HG03457 (cell line): ENCODE results near the gene C2CD3.
"Not testable (repeated sequence)": the region's sequence is repeated elsewhere in the genome, so short reads cannot be mapped to it uniquely, and the experiment has no call there.

ENCODE experiments used
- ATAC-seq: cut with Tn5 transposase; IDR thresholded peaks from one replicate; pipeline ENCODE4 v1.9.1; 2021; ENCODE audit warnings: moderate number of reproducible peaks; ENCODE audit not compliant: unreplicated experiment

The C2CD3 gene

GRCh38 chr11:74123008-74123448, 47.8 kb downstream of the C2CD3 start:
- ATAC-seq, result no peak

GRCh38 chr11:74121804-74122203, 49.0 kb downstream of the C2CD3 start:
- no peak for ATAC-seq

GRCh38 chr11:74120260-74121035, 50.4 kb downstream of the C2CD3 start:
- ATAC-seq, result not testable (repeated sequence)

DNA sequence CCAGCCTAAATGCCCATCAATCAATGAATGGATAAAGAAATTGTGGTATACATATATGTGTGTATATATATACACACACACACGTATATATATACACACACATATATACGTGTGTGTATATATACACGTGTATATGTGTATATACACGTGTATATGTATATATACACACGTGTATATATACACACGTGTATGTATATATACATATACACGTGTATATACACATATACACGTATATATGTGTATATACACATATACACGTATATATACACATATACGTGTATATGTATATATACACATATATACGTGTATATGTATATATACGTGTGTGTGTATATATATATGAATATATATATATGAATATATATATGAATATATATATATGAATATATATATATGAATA, 54.1 kb downstream of the C2CD3 start:
- no peak for ATAC-seq

DNA sequence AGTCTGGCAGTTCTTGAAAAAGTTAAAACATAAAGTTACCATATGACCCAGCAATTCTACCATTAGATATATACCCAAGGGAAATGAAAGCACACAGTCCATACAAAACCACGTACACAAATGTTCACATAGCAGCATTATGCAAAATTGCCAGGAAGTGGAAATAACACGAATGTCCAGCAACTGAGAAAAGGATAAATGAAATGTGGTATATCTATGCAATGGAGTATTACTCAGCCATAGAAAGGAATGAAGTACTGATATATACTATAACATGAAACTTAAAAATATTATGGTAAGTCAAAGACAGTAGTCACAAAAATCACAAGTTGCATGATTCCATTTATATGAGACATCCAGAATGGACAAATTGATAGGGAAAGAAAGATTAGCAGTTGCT, 57.9 kb downstream of the C2CD3 start:
- no peak for ATAC-seq

- ATAC-seq, result no peak
Observed at GRCh38 chr11:74106124-74106523, 64.7 kb downstream of the C2CD3 start.

DNA sequence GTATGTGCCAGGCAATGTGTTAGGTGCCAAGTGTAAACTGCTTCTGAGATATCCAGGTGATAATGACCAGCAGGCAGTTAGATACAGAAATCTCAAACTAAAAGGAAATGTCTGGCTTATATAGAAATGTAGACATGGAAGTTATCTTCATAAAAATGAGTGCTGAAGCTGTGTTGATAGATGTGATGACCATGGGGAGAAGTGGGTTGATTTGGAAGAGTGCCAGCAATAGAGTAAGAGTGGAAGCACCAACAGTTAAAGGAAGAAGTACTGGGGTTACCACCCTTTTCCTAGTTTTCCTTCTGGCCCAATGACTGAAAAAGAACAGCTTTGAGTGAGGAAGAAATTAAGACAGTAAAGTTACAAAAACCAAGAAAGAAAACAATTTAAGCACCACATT, 68.5 kb downstream of the C2CD3 start:
- ATAC-seq, result no peak

DNA sequence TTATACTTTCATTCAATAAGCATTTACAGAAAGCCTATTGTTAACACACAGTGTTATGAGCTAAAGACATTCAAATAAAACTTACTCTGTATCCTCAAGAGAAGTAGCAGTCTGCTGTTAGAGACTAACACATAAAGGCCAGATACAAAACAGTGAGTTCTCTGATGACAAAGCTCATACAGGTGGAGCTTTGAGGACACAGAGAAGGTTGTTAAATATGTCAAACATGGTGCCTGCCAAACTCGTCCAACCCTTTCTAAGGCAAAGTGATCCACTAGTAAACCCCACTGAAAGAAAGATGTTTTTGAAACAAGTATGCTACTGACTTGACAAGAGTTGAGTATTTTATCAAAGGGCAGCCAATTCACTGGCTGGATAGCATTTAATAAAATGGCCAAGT, 70.1 kb downstream of the C2CD3 start:
- ATAC-seq, result no peak

- no peak for ATAC-seq
Observed at GRCh38 chr11:74100231-74100630, 70.6 kb downstream of the C2CD3 start.

DNA sequence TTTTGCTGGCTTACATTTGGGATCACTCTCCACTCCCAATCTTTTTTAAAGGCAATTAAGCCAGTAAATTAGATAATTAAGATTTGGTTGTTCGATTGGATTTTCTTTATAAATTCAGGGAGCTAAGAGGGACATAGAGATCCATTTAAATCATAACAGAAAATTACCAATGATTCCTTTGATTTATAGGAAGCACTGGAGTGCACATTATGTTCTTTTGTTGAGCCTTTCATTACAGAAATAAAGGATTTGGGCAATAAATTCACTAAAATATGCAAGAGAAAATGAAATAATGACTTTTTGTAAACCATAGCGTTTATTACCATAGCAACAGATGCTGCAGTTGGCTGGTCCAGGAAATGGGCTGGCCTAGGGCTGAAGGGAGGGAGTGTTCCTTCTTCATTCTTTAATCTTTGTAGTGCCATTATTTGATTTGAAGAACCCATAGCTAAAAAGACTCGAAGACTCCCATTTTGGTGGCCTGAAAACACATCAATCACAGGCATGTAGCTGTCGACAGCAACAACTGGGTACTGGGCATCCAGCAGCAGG, 73.0 kb downstream of the C2CD3 start:
- no peak for ATAC-seq

- no peak for ATAC-seq
Observed at GRCh38 chr11:74094393-74094792, 76.4 kb downstream of the C2CD3 start.

DNA sequence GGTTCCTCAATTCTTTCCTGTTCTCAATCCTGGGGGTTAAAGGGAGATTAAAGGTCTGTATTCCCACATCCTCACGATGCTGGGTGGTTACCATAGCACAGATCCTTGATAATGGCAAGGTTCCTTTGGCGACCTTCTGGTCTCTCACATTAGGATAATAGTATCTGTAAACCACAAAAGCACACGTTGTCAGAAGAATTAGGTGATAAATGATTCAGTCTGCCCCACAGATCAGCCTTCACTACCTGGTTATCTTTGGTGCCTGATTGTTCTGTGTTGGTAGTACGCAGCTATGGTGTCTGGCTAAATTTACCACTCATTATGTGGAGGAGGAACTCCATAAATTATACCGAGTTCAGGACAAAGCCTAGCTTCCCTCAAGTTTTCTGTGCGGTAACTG, 78.4 kb downstream of the C2CD3 start:
- ATAC-seq, result no peak

- ATAC-seq, result no peak
Observed at GRCh38 chr11:74091549-74091948, 79.3 kb downstream of the C2CD3 start.

DNA sequence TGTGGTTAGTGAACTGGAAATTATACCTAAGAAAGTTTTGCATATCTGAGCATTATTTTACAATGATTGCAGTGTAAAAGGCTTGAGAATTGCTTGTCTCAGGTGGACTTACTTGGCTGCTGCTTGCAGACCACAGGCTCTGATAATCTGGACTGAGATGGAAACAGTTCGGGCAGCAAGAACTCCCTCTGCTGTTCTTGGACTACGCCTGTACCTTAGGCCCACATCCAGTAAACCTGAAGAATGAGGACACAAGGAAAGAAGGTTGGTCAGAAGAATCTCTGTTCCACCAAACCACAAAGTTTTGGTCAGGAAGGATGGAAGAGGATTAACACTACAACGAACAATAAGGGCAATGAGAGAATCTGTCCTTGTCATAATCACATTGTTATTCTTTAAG, 80.1 kb downstream of the C2CD3 start:
- ATAC-seq, result no peak

DNA sequence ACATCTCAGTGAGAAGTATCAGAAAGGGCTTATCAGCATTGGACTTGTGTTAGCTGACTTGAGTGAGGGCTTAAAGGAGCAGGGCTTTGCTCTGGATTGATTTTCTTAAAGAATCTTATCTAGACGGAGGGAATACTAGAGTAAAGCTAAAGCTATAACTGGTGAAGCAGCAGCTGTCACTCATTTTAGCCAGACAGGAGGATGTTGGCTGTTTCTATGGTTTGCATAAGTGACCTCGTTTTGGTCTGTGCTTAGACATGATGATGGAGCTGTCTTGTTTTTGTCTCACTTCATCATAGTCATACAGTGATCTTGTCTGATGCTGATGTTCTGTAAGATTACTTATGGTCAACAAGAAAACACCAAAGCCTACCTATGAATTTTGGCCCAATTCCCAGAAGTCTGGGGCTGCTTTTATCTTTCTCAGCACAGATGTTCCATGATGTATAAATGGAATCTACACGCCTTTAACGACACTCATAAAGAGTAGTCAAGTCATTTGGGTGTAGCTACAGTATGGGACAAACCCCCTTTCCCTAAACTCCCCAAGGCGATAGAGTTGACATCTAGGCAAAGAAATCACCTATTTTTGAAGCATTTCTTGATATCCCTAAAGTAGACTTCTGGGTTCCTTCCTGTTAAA, 84.4 kb downstream of the C2CD3 start:
- ATAC-seq, result no peak

- no peak for ATAC-seq
Observed at GRCh38 chr11:74085542-74085892, 85.3 kb downstream of the C2CD3 start.

DNA sequence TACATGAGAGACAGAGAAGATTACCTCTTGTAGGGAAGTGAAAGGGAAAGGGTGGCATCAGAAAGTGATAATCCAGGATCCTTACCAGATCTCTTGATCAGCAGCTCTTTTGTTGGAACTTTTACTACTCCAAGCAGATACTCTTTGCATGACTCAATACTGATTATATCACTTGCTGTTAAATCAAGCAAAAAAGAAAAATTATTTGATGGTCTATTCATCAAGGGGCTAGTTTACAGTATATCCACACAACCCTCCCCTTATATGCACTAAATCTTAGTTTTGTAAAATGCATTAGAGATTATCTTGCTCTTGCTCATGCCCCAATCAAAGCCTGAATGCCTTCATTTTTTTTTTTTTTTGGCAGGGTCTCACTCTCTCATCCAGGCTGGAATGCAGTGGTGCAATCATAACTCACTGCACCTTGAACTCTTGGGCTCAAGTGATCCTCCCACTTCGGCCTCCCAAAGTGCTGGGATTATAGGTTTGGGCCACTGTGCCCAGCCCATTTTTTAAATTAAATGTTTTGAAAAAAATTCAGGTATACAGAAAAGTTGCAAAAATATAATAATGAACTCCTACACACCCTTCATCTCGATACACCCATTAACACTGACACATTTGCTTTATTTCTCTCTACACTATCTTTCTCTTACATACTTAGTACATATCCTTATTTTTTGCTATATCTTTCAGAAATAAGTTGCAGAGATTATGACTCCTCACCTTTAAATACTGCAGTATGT, 85.8 kb downstream of the C2CD3 start:
- ATAC-seq, result no peak

- ATAC-seq, result not testable (repeated sequence)
Observed at GRCh38 chr11:74083927-74084326, 86.9 kb downstream of the C2CD3 start.

- no peak for ATAC-seq
Observed at GRCh38 chr11:74081428-74081827, 89.4 kb downstream of the C2CD3 start.

DNA sequence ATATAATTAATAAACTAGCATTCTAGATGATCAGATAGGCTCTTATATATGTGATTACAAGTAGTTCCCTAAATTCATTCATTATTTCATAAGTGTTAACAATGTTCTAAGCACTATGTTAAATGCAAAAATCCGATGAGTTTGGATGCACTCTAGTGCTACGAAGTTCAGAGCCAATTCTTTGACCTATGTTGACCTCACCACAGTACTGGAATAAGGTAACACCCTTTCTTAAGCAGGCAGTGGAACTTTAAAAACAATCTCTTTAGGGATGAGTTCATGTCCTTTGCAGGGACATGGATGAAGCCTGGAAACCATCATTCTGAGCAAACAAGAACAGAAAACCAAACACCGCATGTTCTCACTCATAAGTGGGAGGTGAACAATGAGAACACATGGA, 93.6 kb downstream of the C2CD3 start:
- ATAC-seq, result no peak

GRCh38 chr11:74072721-74073120, 98.1 kb downstream of the C2CD3 start:
- ATAC-seq, result no peak

DNA sequence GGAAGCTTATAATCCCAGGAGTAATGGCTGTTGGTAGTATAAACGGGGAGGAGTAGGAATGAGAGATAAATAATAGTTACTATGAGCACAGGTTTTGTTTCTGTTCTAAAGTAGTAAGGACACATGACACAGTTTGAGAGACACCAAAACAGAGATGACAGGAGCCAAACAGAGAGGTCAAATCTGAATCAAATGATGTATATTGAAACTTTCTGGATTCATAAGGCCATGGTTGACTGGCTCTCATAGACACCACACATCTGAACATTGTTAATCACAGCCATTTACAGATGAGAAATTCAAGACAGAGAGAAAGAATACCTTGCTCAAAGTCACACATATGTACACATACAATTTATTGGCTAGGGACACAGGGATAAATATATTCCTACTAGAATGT, 98.5 kb downstream of the C2CD3 start:
- ATAC-seq, result no peak
